ENCODE measurements around the gene IGSF5. TPM values are rescaled to one million over a fixed set of nuclear protein-coding genes. Genes with fewer than 3 reads are reported as not detected.
"Not testable (repeated sequence)": the region's sequence is repeated elsewhere in the genome, so short reads cannot be mapped to it uniquely, and the experiment has no call there.

IGSF5 gene
- total and polyA plus RNA-seq, 10 of the 15 experiments (the other 5 are each of a cell fraction or from before 2014, with no cell fraction given): not detected

DNA sequence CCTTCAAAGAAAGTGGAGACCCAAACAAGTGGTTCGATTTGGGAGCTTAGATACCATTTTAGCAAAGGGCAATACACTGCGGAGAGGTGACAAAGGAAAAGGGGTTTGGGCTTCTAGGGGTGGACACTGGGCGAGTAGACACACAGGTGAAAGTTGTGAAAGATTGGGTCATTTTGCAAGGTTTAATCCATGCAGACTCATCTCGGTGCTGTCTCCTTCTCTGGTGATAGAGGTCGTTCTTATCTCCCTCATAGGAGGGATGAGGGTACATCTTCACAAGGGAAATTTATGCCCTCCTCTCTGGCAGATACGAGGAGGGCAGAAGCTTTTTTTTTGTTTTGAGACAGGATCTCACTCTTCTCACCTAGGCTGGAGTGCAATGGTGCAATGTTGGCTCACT, 6.4 kb upstream of the IGSF5 start (continued):
- TF ChIP-seq E2F4 (IDR thresholded peaks at IDR 0.05; ENCODE audit: low read depth, low read length): no peak
- no peak for TF ChIP-seq BCLAF1 (IDR thresholded peaks at IDR 0.05)
- no peak for TF ChIP-seq JUND (IDR thresholded peaks at IDR 0.05; ENCODE audit: low read depth, low read length)

- H3K9me3 ChIP-seq (replicated peaks; ENCODE audit: control insufficient read depth, insufficient read depth, low read length); DNase-seq (ENCODE audit: low read depth, low spot score); SMC1A ChIA-PET (ENCODE audit: uncharacterized antibody, unreplicated experiment); H3K27ac ChIP-seq (ENCODE audit: control insufficient read depth, insufficient read depth); H3K36me3 ChIP-seq (ENCODE audit: control insufficient read depth in 2 of 2, insufficient read depth in 2 of 2, low read length in 1 of 2); H3K79me2 ChIP-seq (ENCODE audit: control insufficient read depth, insufficient read depth, low read length); CTCF ChIA-PET; ATAC-seq; H2AFZ ChIP-seq (ENCODE audit: control insufficient read depth, low read depth, low read length); BruUV-seq (replicated peaks); RAD21 ChIA-PET (ENCODE audit: unreplicated experiment); H4K20me1 ChIP-seq (ENCODE audit: control insufficient read depth, insufficient read depth); H3K4me3 ChIP-seq; H3K9ac ChIP-seq (ENCODE audit: control insufficient read depth, insufficient read depth, low read length); in situ Hi-C loops (cut with MboI); intact Hi-C loops (cut with micrococcal nuclease; ENCODE audit: unreplicated experiment); POLR2A ChIA-PET; FAIRE-seq; H3K27me3 ChIP-seq (replicated peaks in 1 of 2; ENCODE audit: control insufficient read depth in 2 of 2, insufficient read depth in 2 of 2, low read length in 1 of 2); H3K4me2 ChIP-seq (ENCODE audit: control insufficient read depth, insufficient read depth); H3K4me1 ChIP-seq (ENCODE audit: control insufficient read depth, insufficient read depth, low read length): not testable (repeated sequence)
- 59% methylated on average over 5 of the region's 5 CpGs for WGBS (ENCODE audit: insufficient coverage, insufficient replicate concordance, low lambda C conversion rate, missing lambda C conversion rate)
These were observed 5.5 kb upstream of the IGSF5 start for GRCh38 chr21:39739531-39739930.

- H3K9ac ChIP-seq (ENCODE audit: control insufficient read depth, insufficient read depth, low read length); H3K36me3 ChIP-seq (ENCODE audit: control insufficient read depth in 2 of 2, insufficient read depth in 2 of 2, low read length in 1 of 2); ATAC-seq; H3K79me2 ChIP-seq (ENCODE audit: control insufficient read depth, insufficient read depth, low read length); H3K27me3 ChIP-seq (replicated peaks in 1 of 2; ENCODE audit: control insufficient read depth in 2 of 2, insufficient read depth in 2 of 2, low read length in 1 of 2); RAD21 ChIA-PET (ENCODE audit: unreplicated experiment); intact Hi-C loops (cut with micrococcal nuclease; ENCODE audit: unreplicated experiment); SMC1A ChIA-PET (ENCODE audit: uncharacterized antibody, unreplicated experiment); H4K20me1 ChIP-seq (ENCODE audit: control insufficient read depth, insufficient read depth); H3K4me3 ChIP-seq; POLR2A ChIA-PET; FAIRE-seq; H2AFZ ChIP-seq (ENCODE audit: control insufficient read depth, low read depth, low read length); H3K4me1 ChIP-seq (ENCODE audit: control insufficient read depth, insufficient read depth, low read length); H3K9me3 ChIP-seq (replicated peaks; ENCODE audit: control insufficient read depth, insufficient read depth, low read length); H3K4me2 ChIP-seq (ENCODE audit: control insufficient read depth, insufficient read depth); CTCF ChIA-PET; DNase-seq (ENCODE audit: low read depth, low spot score); BruUV-seq (replicated peaks); in situ Hi-C loops (cut with MboI); H3K27ac ChIP-seq (ENCODE audit: control insufficient read depth, insufficient read depth): not testable (repeated sequence)
- WGBS (ENCODE audit: insufficient coverage, insufficient replicate concordance, low lambda C conversion rate, missing lambda C conversion rate): 5% methylated on average over 4 of the region's 4 CpGs
These were observed 2.4 kb upstream of the IGSF5 start for GRCh38 chr21:39742561-39742960.

GRCh38 chr21:39745332-39745731, 349 bp downstream of the IGSF5 start:
- WGBS (ENCODE audit: insufficient coverage, insufficient replicate concordance, low lambda C conversion rate, missing lambda C conversion rate): 40% methylated on average over 8 of the region's 8 CpGs
- RAD21 ChIA-PET (ENCODE audit: unreplicated experiment); FAIRE-seq; H2AFZ ChIP-seq (ENCODE audit: control insufficient read depth, low read depth, low read length); POLR2A ChIA-PET; ATAC-seq; H3K4me1 ChIP-seq (ENCODE audit: control insufficient read depth, insufficient read depth, low read length); BruUV-seq (replicated peaks); H3K9ac ChIP-seq (ENCODE audit: control insufficient read depth, insufficient read depth, low read length); H3K9me3 ChIP-seq (replicated peaks; ENCODE audit: control insufficient read depth, insufficient read depth, low read length); intact Hi-C loops (cut with micrococcal nuclease; ENCODE audit: unreplicated experiment); DNase-seq (ENCODE audit: low read depth, low spot score); H3K4me2 ChIP-seq (ENCODE audit: control insufficient read depth, insufficient read depth); H3K4me3 ChIP-seq; H3K27me3 ChIP-seq (replicated peaks in 1 of 2; ENCODE audit: control insufficient read depth in 2 of 2, insufficient read depth in 2 of 2, low read length in 1 of 2); H4K20me1 ChIP-seq (ENCODE audit: control insufficient read depth, insufficient read depth); H3K27ac ChIP-seq (ENCODE audit: control insufficient read depth, insufficient read depth); H3K79me2 ChIP-seq (ENCODE audit: control insufficient read depth, insufficient read depth, low read length); H3K36me3 ChIP-seq (ENCODE audit: control insufficient read depth in 2 of 2, insufficient read depth in 2 of 2, low read length in 1 of 2); SMC1A ChIA-PET (ENCODE audit: uncharacterized antibody, unreplicated experiment); CTCF ChIA-PET; in situ Hi-C loops (cut with MboI): not testable (repeated sequence)

Measured in GM12878 (cell line).